Transverse colon (tissue), 4 donors: ENCODE results near the gene CEBPB.
A peak's percentile ranks its signal among the peaks of the same experiment; 100 is the strongest.

Experiments used
- CTCF ChIP-seq, 5 experiments: fragments of 200-600 bp in 3 of 5; fragments of 450-650 bp in 2 of 5; sonication (generic) in 3 of 5; IDR thresholded peaks; 1 replicate in 2 of 5; 2 replicates in 3 of 5; pipeline ENCODE4 v1.5.1; 2016 to 2017; ENCODE audit warnings: antibody characterized with exemption in 5 of 5, inconsistent platforms in 3 of 5, mild to moderate bottlenecking in 2 of 5, moderate library complexity in 1 of 5
- EP300 ChIP-seq: sonication (generic); formaldehyde crosslinking; IDR thresholded peaks from one replicate; pipeline ENCODE4 v1.6.1; 2017; ENCODE audit warnings: antibody characterized with exemption, low read depth
- POLR2A ChIP-seq: fragments of 450-650 bp; IDR thresholded peaks from one replicate; pipeline ENCODE4 v1.6.1; 2016; ENCODE audit warnings: antibody characterized with exemption, mild to moderate bottlenecking, moderate library complexity
- POLR2AphosphoS5 ChIP-seq, 3 donors: sonication (generic); formaldehyde crosslinking; IDR thresholded peaks; one replicate each; pipeline ENCODE4 v1.6.1; 2016; ENCODE audit warnings: antibody characterized with exemption in 3 of 3

- TF ChIP-seq CTCF (IDR thresholded peaks at IDR 0.05) = no peak
- TF ChIP-seq POLR2AphosphoS5 (IDR thresholded peaks at IDR 0.05) = peak in 2 of 3 donors; percentile 15 to 28
- peak; percentile 26 for TF ChIP-seq POLR2A
- no peak for TF ChIP-seq EP300
These were observed 4.3 kb downstream of the CEBPB start for GRCh38 chr20:50194831-50195523.
